ENCODE data around the gene PLEKHA8.

DNA sequence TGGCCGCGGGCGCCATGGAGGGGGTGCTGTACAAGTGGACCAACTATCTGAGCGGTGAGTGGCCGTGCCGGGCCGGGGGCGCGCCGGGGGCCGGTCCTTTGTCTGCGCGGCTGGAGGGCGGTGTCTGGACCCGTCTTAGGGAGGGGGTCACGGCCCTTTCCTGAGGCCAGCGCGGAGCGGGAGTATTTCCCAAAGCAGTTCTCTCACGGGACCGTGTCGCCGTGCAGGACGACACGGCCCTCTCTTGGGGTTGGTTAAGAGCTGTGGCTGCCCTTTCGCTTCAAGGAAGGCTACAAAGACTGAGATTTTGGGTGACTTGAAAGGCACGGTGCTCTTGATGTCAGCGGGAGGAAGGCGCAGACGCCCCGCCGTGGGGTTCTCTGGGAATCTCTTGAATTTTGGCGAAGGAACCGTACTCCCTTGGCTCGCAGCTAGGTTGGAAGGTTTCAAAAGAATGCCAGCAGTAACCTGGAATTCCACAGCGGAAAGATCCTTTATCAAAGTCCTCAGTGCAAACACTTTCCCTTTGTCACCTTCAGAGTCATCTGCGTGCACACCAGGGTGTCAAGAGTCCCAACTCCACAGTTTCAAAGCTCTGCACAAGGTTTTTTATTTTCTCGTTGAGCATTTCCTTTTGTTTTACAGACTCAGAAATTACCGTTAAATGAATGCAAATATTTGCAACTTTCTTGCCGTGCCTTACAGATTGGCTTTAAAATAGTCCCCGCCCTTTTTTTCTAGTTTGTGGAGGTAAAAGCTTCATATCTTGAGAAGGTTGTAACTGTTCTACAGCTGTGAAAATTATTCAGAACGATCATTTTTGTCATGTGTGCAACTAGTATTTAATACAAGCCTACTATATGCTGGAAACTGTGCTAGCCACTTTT, 780 bp downstream of the PLEKHA8 start:
- no peak for TF ChIP-seq POLR2AphosphoS5 (IDR thresholded peaks at IDR 0.05)
- TF ChIP-seq, protein P1, sequence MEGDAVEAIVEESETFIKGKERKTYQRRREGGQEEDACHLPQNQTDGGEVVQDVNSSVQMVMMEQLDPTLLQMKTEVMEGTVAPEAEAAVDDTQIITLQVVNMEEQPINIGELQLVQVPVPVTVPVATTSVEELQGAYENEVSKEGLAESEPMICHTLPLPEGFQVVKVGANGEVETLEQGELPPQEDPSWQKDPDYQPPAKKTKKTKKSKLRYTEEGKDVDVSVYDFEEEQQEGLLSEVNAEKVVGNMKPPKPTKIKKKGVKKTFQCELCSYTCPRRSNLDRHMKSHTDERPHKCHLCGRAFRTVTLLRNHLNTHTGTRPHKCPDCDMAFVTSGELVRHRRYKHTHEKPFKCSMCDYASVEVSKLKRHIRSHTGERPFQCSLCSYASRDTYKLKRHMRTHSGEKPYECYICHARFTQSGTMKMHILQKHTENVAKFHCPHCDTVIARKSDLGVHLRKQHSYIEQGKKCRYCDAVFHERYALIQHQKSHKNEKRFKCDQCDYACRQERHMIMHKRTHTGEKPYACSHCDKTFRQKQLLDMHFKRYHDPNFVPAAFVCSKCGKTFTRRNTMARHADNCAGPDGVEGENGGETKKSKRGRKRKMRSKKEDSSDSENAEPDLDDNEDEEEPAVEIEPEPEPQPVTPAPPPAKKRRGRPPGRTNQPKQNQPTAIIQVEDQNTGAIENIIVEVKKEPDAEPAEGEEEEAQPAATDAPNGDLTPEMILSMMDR (IDR thresholded peaks at IDR 0.05 in 8 of 11, conservative IDR thresholded peaks at IDR 0.05 in 3 of 11): no peak
